ENCODE data around the gene MT1H. TPM values are rescaled to one million over a fixed set of nuclear protein-coding genes. Genes with fewer than 3 reads are reported as not detected.
A peak's percentile ranks its signal among the peaks of the same experiment; 100 is the strongest.

The MT1H gene
- total RNA-seq, 1 donor from 2014 or later, result 781 TPM

GRCh38 chr16:56626685-56627084 is 42.9 kb upstream of the MT1H start:
- DNase-seq (ENCODE audit: low read depth), result no peak
- TF ChIP-seq, protein P1, sequence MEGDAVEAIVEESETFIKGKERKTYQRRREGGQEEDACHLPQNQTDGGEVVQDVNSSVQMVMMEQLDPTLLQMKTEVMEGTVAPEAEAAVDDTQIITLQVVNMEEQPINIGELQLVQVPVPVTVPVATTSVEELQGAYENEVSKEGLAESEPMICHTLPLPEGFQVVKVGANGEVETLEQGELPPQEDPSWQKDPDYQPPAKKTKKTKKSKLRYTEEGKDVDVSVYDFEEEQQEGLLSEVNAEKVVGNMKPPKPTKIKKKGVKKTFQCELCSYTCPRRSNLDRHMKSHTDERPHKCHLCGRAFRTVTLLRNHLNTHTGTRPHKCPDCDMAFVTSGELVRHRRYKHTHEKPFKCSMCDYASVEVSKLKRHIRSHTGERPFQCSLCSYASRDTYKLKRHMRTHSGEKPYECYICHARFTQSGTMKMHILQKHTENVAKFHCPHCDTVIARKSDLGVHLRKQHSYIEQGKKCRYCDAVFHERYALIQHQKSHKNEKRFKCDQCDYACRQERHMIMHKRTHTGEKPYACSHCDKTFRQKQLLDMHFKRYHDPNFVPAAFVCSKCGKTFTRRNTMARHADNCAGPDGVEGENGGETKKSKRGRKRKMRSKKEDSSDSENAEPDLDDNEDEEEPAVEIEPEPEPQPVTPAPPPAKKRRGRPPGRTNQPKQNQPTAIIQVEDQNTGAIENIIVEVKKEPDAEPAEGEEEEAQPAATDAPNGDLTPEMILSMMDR (conservative IDR thresholded peaks at IDR 0.05; ENCODE audit: low read depth, low read length), result no peak
- peak overlapping the region; percentile 63 for H3K4me3 ChIP-seq (ENCODE audit: low read depth, low read length)

GRCh38 chr16:56628486-56629350 is 40.9 kb upstream of the MT1H start:
- DNase-seq (ENCODE audit: low read depth), result no peak
- TF ChIP-seq, protein P1 (conservative IDR thresholded peaks at IDR 0.05; ENCODE audit: low read depth, low read length), result peak; percentile 12

GRCh38 chr16:56629531-56629930 is 40.1 kb upstream of the MT1H start:
- no peak overlapping the region for H3K4me3 ChIP-seq (ENCODE audit: low read depth, low read length)
- no peak for DNase-seq (ENCODE audit: low read depth)
- TF ChIP-seq, protein P1 (conservative IDR thresholded peaks at IDR 0.05; ENCODE audit: low read depth, low read length), result no peak

More at GRCh38 chr16:56628486-56629350, 40.9 kb upstream of the MT1H start:
- no peak overlapping the region for H3K4me3 ChIP-seq (ENCODE audit: low read depth, low read length)

DNA sequence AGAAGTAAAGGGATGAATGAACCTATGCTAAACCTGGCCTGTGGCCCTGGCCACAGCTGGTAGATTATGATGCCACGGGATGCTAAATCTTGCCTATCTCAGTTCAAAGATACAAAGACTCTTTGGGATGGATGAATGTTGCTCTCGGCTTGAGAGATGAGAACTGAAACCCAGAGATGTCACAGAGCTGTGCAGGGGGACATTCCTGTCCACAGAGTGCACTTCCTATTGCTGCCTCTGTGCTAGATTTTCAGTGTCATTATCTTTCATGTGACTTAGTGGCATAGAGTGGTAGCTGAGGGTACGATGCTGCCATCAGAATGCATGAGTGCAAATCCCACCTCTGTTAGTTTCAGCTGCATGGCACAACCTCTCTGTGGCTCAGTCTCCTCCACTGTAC is 39.5 kb upstream of the MT1H start:
- H3K4me3 ChIP-seq (ENCODE audit: low read depth, low read length), result no peak overlapping the region
- TF ChIP-seq, protein P1 (conservative IDR thresholded peaks at IDR 0.05; ENCODE audit: low read depth, low read length), result no peak
- DNase-seq (ENCODE audit: low read depth), result no peak

- no peak overlapping the region for H3K4me3 ChIP-seq (ENCODE audit: low read depth, low read length)
- TF ChIP-seq, protein P1 (conservative IDR thresholded peaks at IDR 0.05; ENCODE audit: low read depth, low read length), result no peak
Measured at GRCh38 chr16:56631197-56631596, 38.4 kb upstream of the MT1H start.

GRCh38 chr16:56631832-56632155 is 37.8 kb upstream of the MT1H start:
- TF ChIP-seq, protein P1 (conservative IDR thresholded peaks at IDR 0.05; ENCODE audit: low read depth, low read length), result no peak
- H3K4me3 ChIP-seq (ENCODE audit: low read depth, low read length), result peak overlapping the region; percentile 60
- DNase-seq (ENCODE audit: low read depth), result no peak

More at GRCh38 chr16:56631197-56631596, 38.4 kb upstream of the MT1H start:
- no peak for DNase-seq (ENCODE audit: low read depth)

All from epithelial cell of proximal tubule (primary cell).